B cell (primary cell): ENCODE measurements around the gene MTPN. TPM values are rescaled to one million over a fixed set of nuclear protein-coding genes. Genes with fewer than 3 reads are reported as not detected.

Experiments
- ATAC-seq: fragments of 200-7000 bp; cut with Tn5 transposase; one replicate; pipeline ENCODE4 v1.10.0; 2021; ENCODE audit warnings: low read depth, mild to moderate bottlenecking, moderate number of reproducible peaks, moderate library complexity
- CTCF ChIA-PET: fragments of 350-600 bp; sonication (Branson Sonifier 250); formaldehyde crosslinking; loops from one replicate; lab custom pipeline; 2021; ENCODE audit warnings: antibody characterized with exemption, inconsistent platforms; lab: Charles Lee
- POLR2A ChIA-PET: fragments of 350-600 bp; sonication (Branson Sonifier 250); formaldehyde crosslinking; loops from one replicate; lab custom pipeline; 2021; ENCODE audit warnings: antibody characterized with exemption; lab: Charles Lee
- DNase-seq: peaks from one replicate; pipeline ENCODE4 v3.0.0; 2013
- H2AFZ ChIP-seq: 2 replicates; pipeline ENCODE4 v1.6.1; 2012; ENCODE audit warnings: mild to moderate bottlenecking, low read depth, low read length; ENCODE audit not compliant: insufficient read depth, poor library complexity, severe bottlenecking
- H3K27ac ChIP-seq, 2 donors: 1 replicate in 1 of 2; 2 replicates in 1 of 2; pipeline ENCODE4 v1.5.1; 2012 to 2013; ENCODE audit warnings: low read length in 2 of 2, mild to moderate bottlenecking in 2 of 2, moderate library complexity in 1 of 2
- H3K27me3 ChIP-seq, 4 experiments: fragments of 200-600 bp in 1 of 4; sonication (generic) in 1 of 4; replicated peaks in 1 of 4; 1 replicate in 2 of 4; 2 replicates in 2 of 4; pipeline versions ENCODE4 v1.6.1 to v1.7.0; 2013 to 2016; ENCODE audit warnings: low read length in 3 of 4, mild to moderate bottlenecking in 2 of 4, mixed read lengths in 1 of 4, moderate library complexity in 1 of 4; ENCODE audit not compliant: insufficient read depth in 4 of 4, control insufficient read depth in 3 of 4; ENCODE audit errors: control extremely low read depth in 1 of 4
- H3K36me3 ChIP-seq, 2 experiments: replicated peaks in 1 of 2; 1 replicate in 1 of 2; 2 replicates in 1 of 2; pipeline versions ENCODE4 v1.6.1 to v1.7.1; 2013; ENCODE audit warnings: low read length in 1 of 2; ENCODE audit not compliant: insufficient read depth in 2 of 2, control insufficient read depth in 1 of 2; ENCODE audit errors: control extremely low read depth in 1 of 2, extremely low read depth in 1 of 2
- H3K4me1 ChIP-seq, 2 donors: fragments of 200-600 bp in 1 of 2; sonication (generic) in 1 of 2; 1 replicate in 1 of 2; 2 replicates in 1 of 2; pipeline versions ENCODE4 v1.5.1 to v1.6.1; 2013 to 2017; ENCODE audit warnings: low read length in 2 of 2; ENCODE audit not compliant: control insufficient read depth in 2 of 2, insufficient read depth in 2 of 2
- H3K4me2 ChIP-seq: replicated peaks from 2 replicates; pipeline ENCODE3; 2012; ENCODE audit warnings: mild to moderate bottlenecking, low read depth, low read length; ENCODE audit not compliant: poor library complexity, severe bottlenecking
- H3K4me3 ChIP-seq, 5 experiments: fragments of 200-600 bp in 1 of 5; sonication (generic) in 1 of 5; 1 replicate in 3 of 5; 2 replicates in 2 of 5; pipeline versions ENCODE4 v1.5.1 to v1.7.0; 2011 to 2016; ENCODE audit warnings: low read length in 4 of 5, mild to moderate bottlenecking in 4 of 5, low read depth in 2 of 5, control low read depth in 1 of 5, moderate library complexity in 1 of 5; ENCODE audit not compliant: insufficient read depth in 1 of 5; ENCODE audit errors: control extremely low read depth in 1 of 5, extremely low read depth in 1 of 5
- H3K79me2 ChIP-seq: fragments of 200-600 bp; sonication (generic); one replicate; pipeline ENCODE4 v1.6.0; 2016; ENCODE audit warnings: low read length; ENCODE audit not compliant: control insufficient read depth, insufficient read depth
- H3K9ac ChIP-seq: fragments of 200-600 bp; sonication (generic); 2 replicates; pipeline ENCODE4 v1.6.1; 2017; ENCODE audit warnings: mild to moderate bottlenecking, low read length, moderate library complexity
- H3K9me3 ChIP-seq, 3 donors: one replicate each; pipeline versions ENCODE4 v1.6.1 to v1.7.1; 2013; ENCODE audit warnings: low read length in 2 of 3; ENCODE audit not compliant: control insufficient read depth in 2 of 3, insufficient read depth in 1 of 3; ENCODE audit errors: control extremely low read depth in 1 of 3
- H4K20me1 ChIP-seq: 2 replicates; pipeline ENCODE4 v1.6.0; 2012; ENCODE audit warnings: mild to moderate bottlenecking, low read length; ENCODE audit not compliant: insufficient read depth, control insufficient read depth, poor library complexity, severe bottlenecking
- H3K27ac Mint-ChIP-seq: one replicate; pipeline ENCODE4 v1.8.0; 2021; ENCODE audit warnings: mixed read lengths
- H3K27me3 Mint-ChIP-seq: one replicate; pipeline ENCODE4 v1.8.0; 2021; ENCODE audit warnings: mixed read lengths
- H3K4me1 Mint-ChIP-seq: one replicate; pipeline ENCODE4 v1.8.0; 2021; ENCODE audit warnings: mixed read lengths
- H3K4me3 Mint-ChIP-seq: one replicate; pipeline ENCODE4 v1.8.0; 2021; ENCODE audit warnings: mixed read lengths
- H3K9me3 Mint-ChIP-seq: one replicate; pipeline ENCODE4 v1.8.0; 2022; ENCODE audit warnings: mixed read lengths; ENCODE audit not compliant: insufficient read depth
- CTCF ChIP-seq: fragments of 200-600 bp; IDR thresholded peaks from one replicate; pipeline ENCODE4 v1.8.0; 2022; ENCODE audit warnings: antibody characterized with exemption, mild to moderate bottlenecking
- EZH2 ChIP-seq: IDR thresholded peaks from 2 replicates; pipeline ENCODE4 v1.6.1; 2012; ENCODE audit warnings: borderline replicate concordance, low read depth, mild to moderate bottlenecking, moderate library complexity, low read length; ENCODE audit not compliant: insufficient read depth, poor library complexity, severe bottlenecking
- WGBS: methylation state at CpG from one replicate; pipeline ENCODE4 v1.1.5; 2013; ENCODE audit warnings: missing lambda C conversion rate; ENCODE audit not compliant: insufficient coverage; 5-methylcytosine and 5-hydroxymethylcytosine counted together
- intact Hi-C: fragments of 100-400 bp; cut with micrococcal nuclease; formaldehyde crosslinking; loops from one replicate; pipeline ENCODE4 v1.10.0; 2022
- polyA plus RNA-seq: library from polyadenylated mRNA; depleted of rRNA; stranded (reverse); fragments of >200 nt; gene quantifications from 2 replicates; pipeline ENCODE4 v1.2.3, GENCODE V29; 2012
- total RNA-seq, 2 donors: library from RNA; stranded (reverse); fragments of 120-200 nt in 1 of 2; gene quantifications; 1 replicate in 1 of 2; 2 replicates in 1 of 2; pipeline versions ENCODE4 v1.2.3 to v1.2.4, GENCODE V29; 2013 to 2022

Gene MTPN
- total and polyA plus RNA-seq, 2 donors (not counting 1 experiment from before 2014, with no cell fraction given) = 60.5 to 115 TPM

- ATAC-seq (no peak), DNase-seq (no peak)
- H3K27ac ChIP-seq = peak overlapping the region in 1 of 2 donors; percentile 66
- H4K20me1 ChIP-seq = peaks cover 86% of the 10 kb centered on the region
- peak overlapping the region; percentile 25 for H3K9ac ChIP-seq
- no peaks in the 10 kb centered on the region for H3K27me3 ChIP-seq
- no CpG with 5 or more reads among the region's 2 CpGs for WGBS
- TF ChIP-seq CTCF (no peak), EZH2 (no peak)
- peaks cover 65 to 94% of the 10 kb centered on the region in 2 donors for H3K4me1 ChIP-seq
- H3K4me3 ChIP-seq = peak overlapping the region in 1 of 5 experiments; percentile 37
- CTCF ChIA-PET = interaction anchor here (0.9 kb wide), 1 partner anchor 15 kb away, joined by 4 read pairs; no protein-coding TSS in a partner anchor
- Mint-ChIP-seq H3K27ac (no peak overlapping the region), H3K9me3 (no peaks in the 10 kb centered on the region), H3K4me3 (peak overlapping the region; percentile 68), H3K4me1 (peaks cover 89% of the 10 kb centered on the region), H3K27me3 (no peaks in the 10 kb centered on the region)
- POLR2A ChIA-PET = no interaction called here
- peaks cover 6 to 41% of the 10 kb centered on the region in 2 experiments for H3K36me3 ChIP-seq
- peak overlapping the region; percentile 7 for H2AFZ ChIP-seq
- no peaks in the 10 kb centered on the region for H3K9me3 ChIP-seq
- intact Hi-C loops = no loop called here
- H3K4me2 ChIP-seq = peak overlapping the region; percentile 60
- peaks cover 98% of the 10 kb centered on the region for H3K79me2 ChIP-seq
Observed at GRCh38 chr7:135964274-135964673, 12.9 kb downstream of the MTPN start.

GRCh38 chr7:135962802-135963201, 14.4 kb downstream of the MTPN start:
- Histone ChIP-seq H2AFZ (no peak overlapping the region), H3K27ac (peak overlapping the region in 1 of 2 donors; percentile 23), H3K27me3 (no peaks in the 10 kb centered on the region), H3K36me3 (peaks cover 6 to 36% of the 10 kb centered on the region in 2 experiments), H4K20me1 (peaks cover 91% of the 10 kb centered on the region), H3K79me2 (peaks cover 100% of the 10 kb centered on the region), H3K4me3 (no peak overlapping the region), H3K4me1 (peaks cover 67 to 96% of the 10 kb centered on the region in 2 donors), H3K4me2 (peak overlapping the region; percentile 30), H3K9me3 (no peaks in the 10 kb centered on the region), H3K9ac (no peak overlapping the region)
- Mint-ChIP-seq H3K9me3 (no peaks in the 10 kb centered on the region), H3K4me3 (peak overlapping the region; percentile 40), H3K27me3 (no peaks in the 10 kb centered on the region), H3K4me1 (peaks cover 88% of the 10 kb centered on the region), H3K27ac (no peak overlapping the region)
- WGBS = no CpG with 5 or more reads among the region's 4 CpGs
- ATAC-seq (no peak), DNase-seq (no peak)
- TF ChIP-seq EZH2 (no peak), CTCF (no peak)
- intact Hi-C loops = no loop called here
- CTCF ChIA-PET = no interaction called here
- POLR2A ChIA-PET = no interaction called here
